NT2/D1 (cell line): Measurements from ENCODE around the gene NCBP2.
A peak's percentile ranks its signal among the peaks of the same experiment; 100 is the strongest.

Source experiments
- DNase-seq: peaks from one replicate; pipeline ENCODE4 v3.0.0-alpha.2; 2011; ENCODE audit warnings: low read depth, low spot score
- H3K27me3 ChIP-seq: 2 replicates; pipeline ENCODE4 v1.6.0; 2011; ENCODE audit warnings: mild to moderate bottlenecking; ENCODE audit not compliant: insufficient read length, insufficient read depth
- H3K36me3 ChIP-seq: 2 replicates; pipeline ENCODE4 v1.6.1; 2011; ENCODE audit warnings: mild to moderate bottlenecking, low read length, mixed read lengths; ENCODE audit not compliant: insufficient read depth, insufficient read length
- H3K4me1 ChIP-seq: 2 replicates; pipeline ENCODE4 v1.5.1; 2011; ENCODE audit not compliant: insufficient read depth, insufficient read length
- H3K4me3 ChIP-seq: 2 replicates; pipeline ENCODE4 v1.5.1; 2011; ENCODE audit warnings: low read depth; ENCODE audit not compliant: insufficient read length
- H3K9ac ChIP-seq: 2 replicates; pipeline ENCODE4 v1.6.0; 2011; ENCODE audit warnings: low read depth; ENCODE audit not compliant: insufficient read length
- H3K9me3 ChIP-seq: 2 replicates; pipeline ENCODE4 v1.5.1; 2011; ENCODE audit warnings: mild to moderate bottlenecking, low read length; ENCODE audit not compliant: insufficient read depth
- SUZ12 ChIP-seq: IDR thresholded peaks from 2 replicates; pipeline ENCODE4 v1.6.1; 2011; ENCODE audit not compliant: insufficient read length, insufficient read depth; ENCODE audit errors: extremely low read depth
- YY1 ChIP-seq: IDR thresholded peaks from 2 replicates; pipeline ENCODE4 v1.6.1; 2011; ENCODE audit not compliant: insufficient read length, insufficient read depth
- ZNF274 ChIP-seq: IDR thresholded peaks from 2 replicates; pipeline ENCODE4 v1.6.1; 2011; ENCODE audit warnings: mild to moderate bottlenecking, low read depth, low read length

The NCBP2 gene

GRCh38 chr3:196942226-196942914 lies at the start of gene NCBP2:
TSS of gene NCBP2 (minus strand) at chr3:196942528. CDS start at chr3:196942503, 25 bp downstream.
- Histone ChIP-seq H3K27me3 (no peaks in the 10 kb centered on the region), H3K9ac (peak within 1 kb of the TSS; percentile 93), H3K36me3 (peaks cover 45% of the 10 kb centered on the region), H3K9me3 (no peaks in the 10 kb centered on the region), H3K4me3 (peak within 1 kb of the TSS; percentile 99), H3K4me1 (peaks cover 8% of the 10 kb centered on the region)
- DNase-seq, result peak; percentile 98
- TF ChIP-seq YY1 (peak; percentile 27), SUZ12 (no peak), ZNF274 (no peak)

- H3K4me1 ChIP-seq, result peaks cover 18% of the 10 kb centered on the region
- no peak for TF ChIP-seq SUZ12
- TF ChIP-seq ZNF274, result no peak
- no peak for TF ChIP-seq YY1
- H3K9me3 ChIP-seq, result no peaks in the 10 kb centered on the region
- H3K36me3 ChIP-seq, result no peaks in the 10 kb centered on the region
- no peak overlapping the region for H3K4me3 ChIP-seq
- H3K9ac ChIP-seq, result no peak overlapping the region
- no peak for DNase-seq
- no peaks in the 10 kb centered on the region for H3K27me3 ChIP-seq
These were observed 49.5 kb upstream of the NCBP2 start for GRCh38 chr3:196991581-196992460.

- Histone ChIP-seq H3K9me3 (no peaks in the 10 kb centered on the region), H3K36me3 (no peaks in the 10 kb centered on the region), H3K4me3 (no peak overlapping the region), H3K4me1 (peaks cover 18% of the 10 kb centered on the region), H3K9ac (no peak overlapping the region), H3K27me3 (no peaks in the 10 kb centered on the region)
- no peak for DNase-seq
- TF ChIP-seq SUZ12 (no peak), ZNF274 (no peak), YY1 (no peak)
These were observed 48.3 kb upstream of the NCBP2 start for GRCh38 chr3:196990601-196991007.

GRCh38 chr3:196989721-196990262 lies 47.5 kb upstream of the NCBP2 start:
- Histone ChIP-seq H3K4me3 (no peak overlapping the region), H3K27me3 (no peaks in the 10 kb centered on the region), H3K9me3 (no peaks in the 10 kb centered on the region), H3K36me3 (no peaks in the 10 kb centered on the region), H3K9ac (no peak overlapping the region), H3K4me1 (peaks cover 10% of the 10 kb centered on the region)
- TF ChIP-seq YY1 (no peak), ZNF274 (no peak), SUZ12 (no peak)
- no peak for DNase-seq

- no peaks in the 10 kb centered on the region for H3K27me3 ChIP-seq
- no peak overlapping the region for H3K4me3 ChIP-seq
- TF ChIP-seq YY1 (no peak), SUZ12 (no peak), ZNF274 (no peak)
- H3K36me3 ChIP-seq, result no peaks in the 10 kb centered on the region
- no peak for DNase-seq
- peaks cover 8% of the 10 kb centered on the region for H3K9me3 ChIP-seq
- peaks cover 10% of the 10 kb centered on the region for H3K4me1 ChIP-seq
- no peak overlapping the region for H3K9ac ChIP-seq
These were observed 46.1 kb upstream of the NCBP2 start for GRCh38 chr3:196988241-196989029.

GRCh38 chr3:196987022-196987421 lies 44.7 kb upstream of the NCBP2 start:
- no peak for TF ChIP-seq ZNF274
- TF ChIP-seq YY1, result no peak
- TF ChIP-seq SUZ12, result no peak
- Histone ChIP-seq H3K9ac (no peak overlapping the region), H3K27me3 (no peaks in the 10 kb centered on the region), H3K4me3 (no peak overlapping the region), H3K4me1 (peaks cover 9% of the 10 kb centered on the region), H3K9me3 (peaks cover 18% of the 10 kb centered on the region), H3K36me3 (no peaks in the 10 kb centered on the region)
- DNase-seq, result no peak
